Vagina (tissue), 2 donors: ENCODE data around the gene RABL6.

Experiments
- POLR2A ChIP-seq, 2 donors: fragments of 450-650 bp; IDR thresholded peaks; one replicate each; pipeline ENCODE4 v1.6.1; 2017; ENCODE audit warnings: antibody characterized with exemption in 2 of 2, mild to moderate bottlenecking in 2 of 2, moderate library complexity in 2 of 2
- TF ChIP-seq, protein P1 (sequence below), 3 experiments: fragments of 450-650 bp in 2 of 3; fragments of 200-600 bp in 1 of 3; sonication (generic) in 1 of 3; IDR thresholded peaks; one replicate each; pipeline ENCODE4 v1.5.1; 2017 to 2019; ENCODE audit warnings: antibody characterized with exemption in 3 of 3, mild to moderate bottlenecking in 2 of 3, moderate library complexity in 2 of 3

DNA sequence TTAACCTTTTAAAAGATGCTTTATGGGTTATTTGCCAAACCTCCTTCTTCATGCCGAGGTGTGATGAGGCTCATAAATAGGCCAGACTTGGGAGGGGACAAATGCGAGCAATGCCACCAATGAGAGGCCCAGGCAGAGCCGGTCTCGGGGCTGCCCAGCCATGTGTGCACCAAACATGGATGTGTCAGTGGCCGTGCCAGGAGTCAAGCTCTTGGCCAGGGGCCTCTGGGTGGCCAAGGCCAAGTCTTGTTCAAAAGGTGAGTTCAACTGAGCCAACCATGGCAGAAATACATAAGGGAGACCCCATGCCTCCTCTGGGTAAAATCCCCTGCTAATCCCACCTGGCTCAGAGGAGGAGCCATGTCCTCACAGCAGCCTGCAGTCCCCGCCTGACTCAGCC is 32.6 kb upstream of the RABL6 start:
- TF ChIP-seq, protein P1, sequence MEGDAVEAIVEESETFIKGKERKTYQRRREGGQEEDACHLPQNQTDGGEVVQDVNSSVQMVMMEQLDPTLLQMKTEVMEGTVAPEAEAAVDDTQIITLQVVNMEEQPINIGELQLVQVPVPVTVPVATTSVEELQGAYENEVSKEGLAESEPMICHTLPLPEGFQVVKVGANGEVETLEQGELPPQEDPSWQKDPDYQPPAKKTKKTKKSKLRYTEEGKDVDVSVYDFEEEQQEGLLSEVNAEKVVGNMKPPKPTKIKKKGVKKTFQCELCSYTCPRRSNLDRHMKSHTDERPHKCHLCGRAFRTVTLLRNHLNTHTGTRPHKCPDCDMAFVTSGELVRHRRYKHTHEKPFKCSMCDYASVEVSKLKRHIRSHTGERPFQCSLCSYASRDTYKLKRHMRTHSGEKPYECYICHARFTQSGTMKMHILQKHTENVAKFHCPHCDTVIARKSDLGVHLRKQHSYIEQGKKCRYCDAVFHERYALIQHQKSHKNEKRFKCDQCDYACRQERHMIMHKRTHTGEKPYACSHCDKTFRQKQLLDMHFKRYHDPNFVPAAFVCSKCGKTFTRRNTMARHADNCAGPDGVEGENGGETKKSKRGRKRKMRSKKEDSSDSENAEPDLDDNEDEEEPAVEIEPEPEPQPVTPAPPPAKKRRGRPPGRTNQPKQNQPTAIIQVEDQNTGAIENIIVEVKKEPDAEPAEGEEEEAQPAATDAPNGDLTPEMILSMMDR (IDR thresholded peaks at IDR 0.05): no peak
- TF ChIP-seq POLR2A (IDR thresholded peaks at IDR 0.05): no peak
